SJCRH30 (cell line): ENCODE measurements around the gene GEMIN2. TPM values are rescaled to one million over a fixed set of nuclear protein-coding genes. Genes with fewer than 3 reads are reported as not detected.
"Not testable (repeated sequence)": the region's sequence is repeated elsewhere in the genome, so short reads cannot be mapped to it uniquely, and the experiment has no call there.

ENCODE experiments used
- DNase-seq, 2 experiments: peaks; one replicate each; pipeline ENCODE4 v3.0.0-alpha.2; 2015 to 2020
- H3K27ac ChIP-seq: fragments of 250-450 bp; sonication (Bioruptor Pico); 2 replicates; pipeline ENCODE4 v1.5.1; 2020; ENCODE audit warnings: mild to moderate bottlenecking, moderate library complexity
- H3K27me3 ChIP-seq: fragments of 250-450 bp; sonication (Bioruptor Pico); 2 replicates; pipeline ENCODE4 v1.5.1; 2020; ENCODE audit warnings: mild to moderate bottlenecking, moderate library complexity
- H3K36me3 ChIP-seq: fragments of 250-450 bp; sonication (Bioruptor Pico); 2 replicates; pipeline ENCODE4 v1.5.1; 2020; ENCODE audit warnings: mild to moderate bottlenecking, moderate library complexity
- H3K4me1 ChIP-seq: fragments of 250-450 bp; sonication (Bioruptor Pico); 2 replicates; pipeline ENCODE4 v1.5.1; 2020; ENCODE audit warnings: mild to moderate bottlenecking, moderate library complexity
- H3K4me3 ChIP-seq: fragments of 250-450 bp; sonication (Bioruptor Pico); 2 replicates; pipeline ENCODE4 v1.5.1; 2020; ENCODE audit warnings: mild to moderate bottlenecking, moderate library complexity
- H3K9me3 ChIP-seq: fragments of 250-450 bp; sonication (Bioruptor Pico); replicated peaks from 2 replicates; pipeline ENCODE4 v1.5.1; 2020; ENCODE audit warnings: mild to moderate bottlenecking, moderate library complexity
- total RNA-seq: library from RNA; depleted of rRNA; stranded (reverse); fragments of >200 nt; shearing (Covaris generic); gene quantifications from 2 replicates; pipeline ENCODE4 v1.2.3, GENCODE V29; 2014

The GEMIN2 gene
- total RNA-seq, 1 experiment from 2014 or later = 73.6 TPM

DNA sequence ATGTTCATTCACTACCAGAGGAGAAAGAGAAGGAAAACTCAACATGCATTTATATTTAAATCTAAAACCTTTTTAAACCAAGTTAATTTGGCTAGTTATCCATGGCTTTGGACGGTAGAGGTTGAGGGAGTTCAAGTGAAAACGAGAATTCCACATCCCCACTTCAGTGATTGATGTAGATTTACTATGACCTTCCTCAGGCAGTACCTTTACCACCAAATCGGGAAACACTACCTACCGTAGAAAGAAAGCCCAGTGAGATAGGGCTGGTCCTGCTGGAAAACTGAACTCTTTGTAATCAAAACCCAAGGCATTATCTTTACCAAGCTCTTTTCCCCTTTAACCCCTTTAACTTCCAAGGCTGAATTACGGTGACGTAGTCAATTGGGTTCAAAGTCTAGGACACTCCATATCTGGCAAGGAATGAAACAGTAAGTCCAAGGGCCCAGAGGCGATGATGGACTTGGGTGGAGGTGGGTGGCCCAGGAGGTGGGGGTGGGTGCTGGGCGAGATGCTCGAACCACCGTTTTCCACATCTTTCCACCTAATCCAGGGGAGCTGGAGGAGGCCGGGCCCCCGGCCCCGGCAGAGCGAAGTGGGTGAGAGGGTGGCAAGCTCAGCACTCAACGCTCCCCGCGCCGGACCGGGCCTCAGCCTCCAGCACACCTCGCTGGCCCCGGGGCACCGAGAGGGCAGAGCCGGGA is 11.7 kb upstream of the GEMIN2 start:
- Histone ChIP-seq H3K36me3 (peaks cover 9% of the 10 kb centered on the region; the same call in 1 of the 2 replicates), H3K27ac (peak overlapping the region; percentile 79), H3K9me3 (no peaks in the 10 kb centered on the region), H3K4me1 (peaks cover 3% of the 10 kb centered on the region; the same call in 1 of the 2 replicates), H3K4me3 (peak overlapping the region; percentile 81), H3K27me3 (no peaks in the 10 kb centered on the region)
- peak in 1 of 2 experiments; percentile 47 for DNase-seq

DNA sequence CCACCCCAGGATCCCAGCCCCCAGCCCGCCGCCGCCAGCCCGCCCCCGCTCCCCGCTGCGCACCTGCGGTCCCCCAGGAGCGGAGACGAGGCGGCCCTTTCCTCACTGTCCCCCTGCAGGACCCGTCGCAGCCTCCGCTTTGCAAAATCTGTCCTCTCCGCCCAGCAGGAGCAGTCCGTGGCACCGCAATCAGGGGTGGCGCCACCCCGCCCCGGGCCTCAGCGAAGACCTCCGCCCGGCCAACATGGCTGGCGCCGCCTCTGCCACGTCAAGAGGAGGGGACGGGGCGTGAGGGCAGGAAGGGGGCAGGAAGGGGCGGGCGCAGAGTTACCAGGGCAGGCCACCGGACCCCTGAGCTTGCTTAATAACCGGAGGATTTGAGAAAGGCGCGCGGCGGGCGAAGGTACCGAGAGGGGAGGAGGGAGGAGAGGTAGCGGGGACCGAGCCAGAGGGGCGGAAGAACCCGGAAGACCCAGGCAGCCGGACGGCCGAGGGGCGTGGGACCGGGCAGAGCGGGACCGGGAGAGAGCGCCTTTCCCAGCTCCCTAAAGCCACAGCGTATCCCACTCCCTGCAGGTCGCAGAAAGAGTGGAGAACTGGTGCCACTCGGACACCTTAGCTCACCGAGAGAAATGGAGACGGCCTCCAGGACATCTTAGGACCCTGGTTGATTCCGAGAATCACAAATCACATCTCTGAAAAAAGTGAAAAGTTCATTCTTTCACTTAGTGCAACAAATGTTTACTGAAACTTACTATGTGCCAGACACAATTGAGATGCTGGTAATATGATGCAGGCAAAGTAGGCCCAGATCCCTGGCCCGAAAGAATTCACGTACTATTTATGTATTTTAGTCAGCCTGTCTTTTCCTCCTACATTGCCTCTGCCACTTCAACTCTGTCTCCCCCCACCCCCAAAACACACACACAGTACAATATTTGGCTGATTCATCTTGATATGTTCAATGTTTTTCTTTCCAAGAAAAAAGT is 10.9 kb upstream of the GEMIN2 start, which contains the start of gene SEC23A:
Gene SEC23A (minus strand): TSS at position 267 of the 989 bp plus-strand sequence. CDS start 7,117 bp downstream, outside the sequence.
- H3K27ac ChIP-seq = peak within 1 kb of the TSS; percentile 79
- peaks cover 9% of the 10 kb centered on the region; the same call in 1 of the 2 replicates for H3K36me3 ChIP-seq
- H3K4me3 ChIP-seq = peak within 1 kb of the TSS; percentile 81
- peak; percentile 93 to 95 for DNase-seq
- peaks cover 3% of the 10 kb centered on the region; the same call in 1 of the 2 replicates for H3K4me1 ChIP-seq
- no peaks in the 10 kb centered on the region for H3K9me3 ChIP-seq
- no peaks in the 10 kb centered on the region for H3K27me3 ChIP-seq

DNA sequence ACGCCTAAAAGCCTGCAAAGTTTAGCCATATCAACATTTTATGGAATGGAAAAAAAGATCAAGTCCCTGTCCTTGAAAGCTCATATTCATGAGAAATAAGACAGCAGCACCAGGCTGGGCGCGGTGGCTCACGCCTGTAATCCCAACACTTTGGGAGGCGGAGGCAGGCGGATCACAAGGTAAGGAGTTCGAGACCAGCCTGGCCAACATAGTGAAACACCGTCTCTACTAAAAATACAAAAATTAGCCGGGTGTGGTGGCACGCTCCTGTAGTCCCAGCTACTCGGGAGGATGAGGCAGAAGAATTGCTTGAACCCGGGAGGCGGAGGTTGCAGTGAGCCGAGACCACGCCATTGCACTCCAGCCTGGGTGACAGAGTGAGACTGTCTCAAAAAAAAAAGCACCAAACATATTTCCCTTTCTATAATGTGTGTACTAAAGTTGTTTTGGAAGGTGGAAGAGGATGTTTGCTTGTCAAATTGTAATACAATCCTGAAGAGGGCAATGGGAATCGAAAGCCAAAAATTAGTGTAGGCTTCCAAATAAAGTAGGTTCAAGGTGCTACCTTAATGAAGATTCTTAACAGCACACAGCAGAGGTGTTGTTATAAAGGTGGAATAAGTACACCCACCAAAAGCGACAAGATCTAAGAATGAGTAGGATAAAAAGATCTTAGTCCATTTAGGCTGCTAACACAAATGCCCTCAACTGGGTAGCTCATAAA is 9.9 kb upstream of the GEMIN2 start:
- H3K36me3 ChIP-seq, H3K4me1 ChIP-seq, H3K27me3 ChIP-seq, H3K9me3 ChIP-seq, DNase-seq: not testable (repeated sequence)
- Histone ChIP-seq H3K27ac (peak overlapping the region; percentile 79; the same call in 1 of the 2 replicates), H3K4me3 (peak overlapping the region; percentile 81)

DNA sequence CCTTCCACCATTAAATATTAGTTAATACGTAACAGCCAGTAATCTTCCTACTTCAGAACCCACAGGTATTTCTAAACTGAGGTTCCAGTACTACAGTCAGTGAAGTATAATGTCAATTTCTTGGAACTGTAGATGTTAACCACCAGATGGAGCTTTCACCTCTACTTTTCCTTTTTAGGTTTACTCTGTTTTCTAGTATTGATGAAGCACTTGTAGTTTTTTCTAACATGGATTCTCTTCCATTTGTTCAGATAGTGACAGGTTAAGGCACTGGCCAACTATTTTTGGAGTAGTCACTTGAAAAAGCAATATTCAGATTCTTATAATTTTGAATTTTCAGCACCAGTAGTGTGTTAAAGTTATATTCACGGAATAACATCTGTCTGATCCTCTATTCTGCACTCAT is 6.5 kb upstream of the GEMIN2 start:
- no peak overlapping the region for H3K4me3 ChIP-seq
- no peaks in the 10 kb centered on the region; the same call in 1 of the 2 replicates for H3K4me1 ChIP-seq
- no peaks in the 10 kb centered on the region for H3K9me3 ChIP-seq
- DNase-seq = peak in 1 of 2 experiments; percentile 45
- H3K27me3 ChIP-seq = no peaks in the 10 kb centered on the region
- H3K27ac ChIP-seq = no peak overlapping the region
- no peaks in the 10 kb centered on the region for H3K36me3 ChIP-seq

DNA sequence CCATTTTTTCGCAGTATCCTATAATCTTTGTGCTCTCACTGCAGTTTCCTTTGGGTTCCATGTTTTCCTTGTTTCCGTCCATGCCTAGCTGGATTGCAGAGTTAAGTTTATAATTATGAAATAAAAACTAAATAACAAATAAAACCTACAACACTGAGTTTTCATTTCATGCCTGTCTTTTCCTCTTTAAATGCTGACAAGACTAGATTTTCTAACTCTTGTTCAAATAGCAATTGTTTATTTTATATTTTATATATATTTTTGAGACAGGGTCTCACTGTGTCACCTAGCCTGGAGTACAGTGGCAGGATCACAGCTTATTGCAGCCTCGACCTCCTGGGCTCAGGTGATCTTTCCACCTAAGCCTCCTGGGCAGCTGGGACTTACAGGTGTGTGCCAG is 5.3 kb upstream of the GEMIN2 start:
- Histone ChIP-seq H3K27me3 (no peaks in the 10 kb centered on the region), H3K27ac (no peak overlapping the region), H3K9me3 (no peaks in the 10 kb centered on the region), H3K4me3 (no peak overlapping the region), H3K4me1 (no peaks in the 10 kb centered on the region; the same call in 1 of the 2 replicates), H3K36me3 (no peaks in the 10 kb centered on the region)
- DNase-seq = no peak

DNA sequence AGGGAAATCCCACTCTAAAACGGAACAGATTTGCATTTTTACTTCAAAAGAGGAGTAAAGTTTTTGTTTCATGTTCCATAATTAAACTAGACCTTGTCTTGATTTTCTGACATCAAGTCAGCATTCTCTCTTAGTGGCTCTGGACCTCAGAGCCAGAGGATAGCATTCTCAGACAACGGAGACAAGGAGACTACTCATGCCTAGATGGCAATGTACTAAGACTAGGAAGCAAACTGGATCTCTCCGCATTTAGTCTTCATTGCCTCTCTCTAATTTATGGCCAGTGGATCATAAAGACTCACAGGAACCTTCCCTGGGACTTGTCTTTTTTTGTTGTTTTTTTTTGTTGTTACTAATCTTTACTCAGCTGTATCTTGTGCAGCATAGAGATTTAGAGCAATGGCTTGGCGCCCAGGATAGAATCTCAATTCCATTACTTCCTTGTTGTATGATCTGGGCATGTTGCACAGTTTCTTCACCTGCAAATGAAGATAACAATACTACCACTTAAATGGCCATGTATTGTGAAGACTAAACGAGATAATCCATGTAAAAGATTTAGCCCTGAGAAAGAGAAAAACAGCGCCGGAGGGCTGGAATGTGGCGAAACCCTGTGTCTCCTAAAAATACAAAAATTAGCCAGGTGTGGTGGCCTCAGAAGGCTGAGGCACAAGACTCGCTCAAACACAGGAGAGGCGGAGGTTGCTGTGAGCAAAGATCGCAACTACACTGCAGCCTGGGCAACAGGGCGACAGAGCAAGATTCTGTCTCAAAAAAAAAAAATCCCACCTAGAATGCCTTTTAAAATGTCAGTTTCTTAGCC is 4.0 kb upstream of the GEMIN2 start:
- H3K4me3 ChIP-seq = peak overlapping the region; percentile 38
- no peak overlapping the region for H3K27ac ChIP-seq
- H3K36me3 ChIP-seq = no peaks in the 10 kb centered on the region
- no peaks in the 10 kb centered on the region for H3K9me3 ChIP-seq
- DNase-seq = peak in 1 of 2 experiments; percentile 13
- no peaks in the 10 kb centered on the region for H3K27me3 ChIP-seq
- H3K4me1 ChIP-seq = no peaks in the 10 kb centered on the region

DNA sequence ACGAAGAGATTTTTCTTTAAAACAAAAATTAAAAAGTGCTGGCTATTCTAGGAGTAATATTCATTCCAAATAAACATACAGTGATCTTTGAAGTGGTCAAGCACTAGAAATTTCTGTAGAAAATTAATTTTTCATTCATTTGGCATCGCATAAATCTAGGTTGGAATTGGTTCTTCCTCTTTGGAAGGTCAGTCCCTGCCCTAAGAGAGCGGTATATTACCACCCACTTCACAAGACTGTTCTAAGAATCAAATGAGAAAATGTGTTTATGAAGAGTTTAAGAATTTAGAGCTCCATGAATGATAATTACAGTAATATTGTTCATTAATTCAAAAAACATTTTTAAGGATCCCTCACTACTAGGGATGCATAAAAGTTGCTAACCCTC is 444 bp upstream of the GEMIN2 start:
- peaks cover 9% of the 10 kb centered on the region for H3K36me3 ChIP-seq
- peak overlapping the region; percentile 35 for H3K27ac ChIP-seq
- H3K27me3 ChIP-seq = no peaks in the 10 kb centered on the region
- no peaks in the 10 kb centered on the region for H3K9me3 ChIP-seq
- no peaks in the 10 kb centered on the region for H3K4me1 ChIP-seq
- peak overlapping the region; percentile 88 for H3K4me3 ChIP-seq
- DNase-seq = no peak

DNA sequence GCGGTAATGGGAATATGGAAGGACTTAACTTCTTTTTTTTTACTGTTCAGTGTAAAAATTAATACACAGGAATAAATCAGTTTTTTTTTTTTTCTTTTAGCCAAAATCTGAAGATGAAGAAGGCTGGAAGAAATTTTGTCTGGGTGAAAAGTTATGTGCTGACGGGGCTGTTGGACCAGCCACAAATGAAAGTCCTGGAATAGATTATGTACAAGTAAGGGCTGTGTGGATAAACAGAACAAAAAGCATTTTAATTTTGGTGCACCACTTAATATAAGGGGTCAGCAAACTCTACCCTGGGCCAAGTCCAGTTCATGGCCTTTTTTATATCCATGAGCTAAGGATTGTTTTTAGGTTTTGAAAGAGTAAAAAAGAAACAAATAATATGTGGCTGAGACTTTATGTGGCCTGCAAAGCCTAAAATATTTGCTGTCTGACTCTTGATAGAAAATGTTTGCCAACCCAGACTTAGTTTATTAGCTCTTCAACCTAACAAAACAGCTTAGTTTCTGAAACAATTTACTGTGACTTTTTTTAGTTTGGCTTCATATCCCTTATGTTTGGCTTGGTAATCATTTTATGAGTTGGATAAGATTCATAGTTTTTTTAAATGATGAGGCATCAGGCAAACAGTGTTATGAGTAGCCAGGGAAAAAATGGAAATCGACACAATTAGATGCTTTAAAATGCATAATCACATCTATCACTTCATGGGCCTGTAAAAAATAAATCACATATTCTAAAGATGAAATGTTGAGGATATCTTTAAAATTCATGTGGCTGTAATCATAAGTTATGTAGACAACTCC is 8.4 kb downstream of the GEMIN2 start:
- Histone ChIP-seq H3K4me3 (no peak overlapping the region), H3K27ac (no peak overlapping the region), H3K9me3 (no peaks in the 10 kb centered on the region), H3K27me3 (no peaks in the 10 kb centered on the region), H3K4me1 (no peaks in the 10 kb centered on the region), H3K36me3 (peaks cover 62% of the 10 kb centered on the region)
- no peak for DNase-seq

DNA sequence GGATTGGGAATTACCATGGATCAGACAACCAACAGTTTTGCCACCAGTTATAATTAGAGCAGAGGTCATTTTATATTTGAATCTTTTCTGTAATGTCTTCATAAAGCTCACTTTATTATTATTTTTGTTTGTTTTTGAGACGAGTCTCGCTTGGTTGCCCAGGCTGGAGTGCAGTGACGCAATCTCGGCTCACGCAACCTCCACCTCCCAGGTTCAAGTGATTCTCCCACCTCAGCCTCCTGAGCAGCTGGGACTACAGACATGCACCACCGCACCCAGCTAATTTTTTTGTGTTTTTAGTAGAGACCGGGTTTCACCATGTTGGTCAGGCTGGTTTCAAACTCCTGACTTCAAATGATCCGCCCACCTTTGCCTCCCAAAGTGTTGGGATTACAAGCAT is 23.7 kb downstream of the GEMIN2 start:
- not testable (repeated sequence) for H3K27ac ChIP-seq

DNA sequence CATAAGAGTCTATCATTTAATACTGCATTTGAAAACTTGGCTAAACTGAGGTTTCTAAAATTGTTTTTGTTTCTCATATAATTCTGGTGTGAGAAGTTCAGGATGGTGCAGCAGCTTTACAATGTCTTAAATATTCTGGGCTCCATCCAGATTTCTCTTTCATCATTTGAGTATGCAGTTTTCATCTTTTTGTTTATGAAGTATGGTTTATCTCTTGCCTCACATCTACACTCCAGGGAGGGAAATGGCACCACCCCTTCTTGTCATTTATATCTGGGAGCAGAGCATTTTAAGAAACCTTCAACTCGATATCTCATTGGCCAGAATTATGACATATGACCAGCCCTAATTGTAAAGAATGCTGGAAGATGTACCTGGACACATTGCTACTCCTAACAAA is 24.3 kb downstream of the GEMIN2 start:
- Histone ChIP-seq H3K9me3 (no peaks in the 10 kb centered on the region), H3K27me3 (no peaks in the 10 kb centered on the region), H3K4me1 (no peaks in the 10 kb centered on the region), H3K4me3 (no peak overlapping the region), H3K27ac (no peak overlapping the region), H3K36me3 (peaks cover 37% of the 10 kb centered on the region)
- no peak for DNase-seq

More for the DNA sequence above, 23.7 kb downstream of the GEMIN2 start:
- H3K4me1 ChIP-seq, DNase-seq, H3K9me3 ChIP-seq, H3K4me3 ChIP-seq, H3K27me3 ChIP-seq: not testable (repeated sequence)
- H3K36me3 ChIP-seq = peaks cover 41% of the 10 kb centered on the region

DNA sequence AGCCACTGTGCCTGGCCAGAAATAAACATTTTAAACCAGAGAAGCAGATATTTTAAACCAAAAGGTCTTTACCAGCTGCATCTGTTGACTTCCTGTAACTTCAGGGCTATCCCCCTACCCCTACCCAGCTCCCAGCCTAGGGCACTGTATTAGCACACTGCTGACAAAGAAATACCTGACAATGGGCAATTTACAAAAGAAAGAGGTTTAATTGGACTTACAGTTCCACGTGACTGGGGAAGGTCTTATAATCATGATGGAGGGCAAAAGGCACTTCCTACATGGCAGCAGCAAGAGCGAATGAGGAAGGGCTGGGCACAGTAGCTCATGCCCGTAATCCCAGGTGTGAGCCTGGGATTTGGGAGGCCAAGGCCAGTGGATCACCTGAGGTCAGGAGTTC is 26.0 kb downstream of the GEMIN2 start:
- H3K36me3 ChIP-seq = peaks cover 30% of the 10 kb centered on the region
- H3K9me3 ChIP-seq = no peaks in the 10 kb centered on the region
- no peak overlapping the region for H3K4me3 ChIP-seq
- no peaks in the 10 kb centered on the region for H3K27me3 ChIP-seq
- DNase-seq = no peak
- no peak overlapping the region for H3K27ac ChIP-seq
- H3K4me1 ChIP-seq = no peaks in the 10 kb centered on the region

DNA sequence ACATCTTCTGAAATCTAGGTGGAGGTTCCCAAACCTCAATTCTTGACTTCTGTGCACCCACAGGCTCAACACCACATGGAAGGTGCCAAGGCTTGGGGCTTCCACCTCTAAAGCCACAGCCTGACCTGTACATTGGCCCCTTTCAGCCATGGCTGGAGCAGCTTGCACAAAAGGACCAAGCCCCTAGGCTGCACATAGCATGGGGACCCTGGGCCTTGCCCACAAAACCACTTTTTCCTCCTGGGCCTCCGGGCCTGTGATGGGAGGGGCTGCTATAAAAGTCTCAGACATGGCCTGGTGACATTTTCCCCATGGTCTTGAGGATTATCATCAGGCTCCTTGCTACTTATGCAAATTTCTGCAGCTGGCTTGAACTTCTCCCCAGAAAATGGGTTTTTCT is 27.5 kb downstream of the GEMIN2 start:
- peaks cover 22% of the 10 kb centered on the region for H3K36me3 ChIP-seq
- H3K27ac ChIP-seq, DNase-seq, H3K4me3 ChIP-seq, H3K27me3 ChIP-seq, H3K9me3 ChIP-seq, H3K4me1 ChIP-seq: not testable (repeated sequence)

DNA sequence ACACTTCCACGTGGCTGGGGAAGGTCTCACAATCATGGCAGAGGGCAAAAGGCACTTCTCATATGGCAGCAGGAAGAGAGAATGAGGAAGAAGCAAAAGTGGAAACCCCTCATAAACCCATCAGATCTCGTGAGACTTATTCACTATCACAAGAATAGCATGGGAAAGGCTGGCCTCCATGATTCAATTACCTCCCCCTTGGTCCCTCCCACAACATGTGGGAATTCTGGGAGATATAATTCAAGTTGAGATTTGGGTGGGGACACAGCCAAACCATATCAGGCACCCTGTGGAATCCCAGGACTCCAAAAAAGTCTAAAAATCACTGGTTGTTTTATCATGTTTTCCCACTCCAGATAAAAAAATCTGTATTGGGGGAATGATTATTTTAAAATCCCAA is 29.1 kb downstream of the GEMIN2 start:
- not testable (repeated sequence) for H3K4me3 ChIP-seq, H3K4me1 ChIP-seq, H3K27me3 ChIP-seq, H3K9me3 ChIP-seq, H3K27ac ChIP-seq, DNase-seq
- peaks cover 20% of the 10 kb centered on the region for H3K36me3 ChIP-seq
